HepG2 (cell line): ENCODE measurements around the gene EIF3M. TPM values are rescaled to one million over a fixed set of nuclear protein-coding genes. Genes with fewer than 3 reads are reported as not detected.

Experiments used
- ATAC-seq: fragments of 200-7000 bp; cut with Tn5 transposase; 3 replicates; pipeline ENCODE4 v1.9.1; 2020; ENCODE audit warnings: mild to moderate bottlenecking, moderate library complexity
- BruUV-seq: library from RNA; stranded (reverse); fragments of 400-500 nt; replicated peaks from 2 replicates; lab custom pipeline; 2021; lab: Mats Ljungman, UMichigan
- CTCF ChIA-PET: fragments of 300-600 bp; formaldehyde crosslinking; extraction: SDS; loops from one replicate; lab custom pipeline; 2021; ENCODE audit warnings: low total read pairs, inconsistent platforms, low intra/inter-chr PET ratio; lab: Yijun Ruan, JAX
- POLR2A ChIA-PET: fragments of 350-600 bp; sonication (Branson Sonifier 250); formaldehyde crosslinking; loops from one replicate; lab custom pipeline; 2020; ENCODE audit warnings: antibody characterized with exemption, inconsistent platforms; lab: Yijun Ruan, JAX
- DNase-seq: peaks from one replicate; pipeline ENCODE4 v3.0.0-alpha.2; 2015; ENCODE audit warnings: low spot score
- FAIRE-seq: peaks from 3 replicates; lab custom pipeline; 2011; peaks lifted over from hg19 to GRCh38; lab: Jason Lieb, UNC
- H2AFZ ChIP-seq: one replicate; pipeline ENCODE4 v1.6.1; 2011; ENCODE audit warnings: low read length, inconsistent platforms
- H3K27ac ChIP-seq: fragments of 300-600 bp; 3 replicates; pipeline ENCODE4 v1.8.0; 2011; ENCODE audit warnings: mixed run types, mild to moderate bottlenecking, mixed read lengths, low read length, inconsistent platforms; ENCODE audit not compliant: insufficient read depth; ENCODE audit errors: extremely low read length
- H3K27me3 ChIP-seq, 2 experiments: fragments of 200-600 bp in 1 of 2; 2 replicates in 1 of 2; 3 replicates in 1 of 2; pipeline versions ENCODE4 v1.6.0 to v1.8.0; 2011; ENCODE audit warnings: low read length in 2 of 2, mild to moderate bottlenecking in 2 of 2, moderate library complexity in 2 of 2, inconsistent platforms in 1 of 2; ENCODE audit not compliant: insufficient read depth in 2 of 2, control insufficient read depth in 1 of 2
- H3K36me3 ChIP-seq, 2 experiments: fragments of 200-600 bp in 1 of 2; replicated peaks in 1 of 2; 2 replicates in 1 of 2; 3 replicates in 1 of 2; pipeline versions ENCODE4 v1.5.1 to v1.8.0; 2011; ENCODE audit warnings: low read length in 2 of 2, inconsistent platforms in 1 of 2; ENCODE audit not compliant: insufficient read depth in 2 of 2, control insufficient read depth in 1 of 2
- H3K4me1 ChIP-seq: 2 replicates; pipeline ENCODE4 v1.5.1; 2012; ENCODE audit warnings: low read length, inconsistent platforms; ENCODE audit not compliant: insufficient read depth
- H3K4me2 ChIP-seq: 2 replicates; pipeline ENCODE4 v1.6.0; 2011; ENCODE audit warnings: low read depth, low read length, inconsistent platforms
- H3K4me3 ChIP-seq, 3 experiments: fragments of 200-600 bp in 1 of 3; sonication (generic), shearing (Covaris generic) in 1 of 3; replicated peaks in 1 of 3; 2 replicates each; pipeline ENCODE4 v1.5.1; 2011 to 2016; ENCODE audit warnings: low read length in 3 of 3, inconsistent platforms in 2 of 3, low read depth in 2 of 3, mild to moderate bottlenecking in 2 of 3, control low read depth in 1 of 3, mixed read lengths in 1 of 3; ENCODE audit not compliant: insufficient read depth in 1 of 3
- H3K79me2 ChIP-seq: one replicate; pipeline ENCODE4 v1.6.1; 2011; ENCODE audit warnings: low read length, inconsistent platforms; ENCODE audit not compliant: insufficient read depth
- H3K9ac ChIP-seq: 2 replicates; pipeline ENCODE4 v1.6.0; 2011; ENCODE audit warnings: mild to moderate bottlenecking, low read depth, low read length, inconsistent platforms; ENCODE audit not compliant: insufficient read depth
- H3K9me3 ChIP-seq: 2 replicates; pipeline ENCODE4 v1.5.1; 2012; ENCODE audit warnings: mild to moderate bottlenecking, low read length
- H4K20me1 ChIP-seq: 2 replicates; pipeline ENCODE4 v1.6.0; 2011; ENCODE audit warnings: inconsistent platforms, mild to moderate bottlenecking, low read length, moderate library complexity; ENCODE audit not compliant: insufficient read depth
- CBX1 ChIP-seq: IDR thresholded peaks from one replicate; pipeline ENCODE4 v1.6.1; 2016; ENCODE audit warnings: antibody characterized with exemption, low read depth
- EZH2 ChIP-seq: conservative IDR thresholded peaks from 2 replicates; pipeline ENCODE4 v1.6.1; 2012; ENCODE audit warnings: mild to moderate bottlenecking, low read depth, low read length, moderate library complexity
- FOXP1 ChIP-seq, 2 experiments: fragments of 450-650 bp in 1 of 2; IDR thresholded peaks; 2 replicates each; pipeline ENCODE4 v1.6.1; 2017 to 2018; ENCODE audit warnings: antibody characterized with exemption in 1 of 2
- KDM1A ChIP-seq: IDR thresholded peaks from 2 replicates; pipeline ENCODE4 v1.6.1; 2016; ENCODE audit warnings: missing compliant biosample characterization
- KDM5B ChIP-seq: sonication (generic); formaldehyde crosslinking; IDR thresholded peaks from 2 replicates; pipeline ENCODE4 v1.4.0; 2020; ENCODE audit warnings: missing genetic modification reagents, mild to moderate bottlenecking, borderline replicate concordance
- NR2F1 ChIP-seq, 2 experiments: fragments of 450-650 bp in 1 of 2; formaldehyde crosslinking in 1 of 2; IDR thresholded peaks; 2 replicates each; pipeline versions ENCODE4 v1.5.0 to v1.6.1; 2016 to 2020; ENCODE audit warnings: mild to moderate bottlenecking in 1 of 2, missing compliant biosample characterization in 1 of 2, missing genetic modification reagents in 1 of 2, moderate library complexity in 1 of 2
- NR3C1 ChIP-seq: sonication (generic); formaldehyde crosslinking; IDR thresholded peaks from 2 replicates; pipeline ENCODE4 v1.4.0; 2020; ENCODE audit warnings: missing genetic modification reagents
- ONECUT2 ChIP-seq: sonication (generic); formaldehyde crosslinking; IDR thresholded peaks from 2 replicates; pipeline ENCODE4 v1.4.0; 2020; ENCODE audit warnings: missing genetic modification reagents
- POGZ ChIP-seq: sonication (generic); formaldehyde crosslinking; IDR thresholded peaks from 2 replicates; pipeline ENCODE4 v1.4.0; 2020; ENCODE audit warnings: mild to moderate bottlenecking, missing genetic modification reagents
- RXRA ChIP-seq: sonication (generic); formaldehyde crosslinking; IDR thresholded peaks from 2 replicates; pipeline ENCODE4 v1.5.1; 2020; ENCODE audit warnings: missing genetic modification reagents
- TEAD3 ChIP-seq: optimal IDR thresholded peaks from 2 replicates; pipeline ENCODE3; 2016; ENCODE audit warnings: borderline replicate concordance
- THAP9 ChIP-seq: sonication (generic); formaldehyde crosslinking; IDR thresholded peaks from 2 replicates; pipeline ENCODE4; 2020; ENCODE audit warnings: missing genetic modification reagents, mild to moderate bottlenecking, borderline replicate concordance
- ZNF224 ChIP-seq: sonication (generic); formaldehyde crosslinking; IDR thresholded peaks from 2 replicates; pipeline ENCODE4 v1.5.0; 2020; ENCODE audit warnings: mild to moderate bottlenecking, missing genetic modification reagents
- ZNF234 ChIP-seq: sonication (generic); formaldehyde crosslinking; conservative IDR thresholded peaks from 2 replicates; pipeline ENCODE4 v1.5.1; 2020; ENCODE audit warnings: mild to moderate bottlenecking, missing genetic modification reagents
- ZNF496 ChIP-seq: sonication (generic); formaldehyde crosslinking; IDR thresholded peaks from 2 replicates; pipeline ENCODE4 v1.8.1; 2023; ENCODE audit warnings: mild to moderate bottlenecking, moderate library complexity, missing genetic modification reagents; ENCODE audit not compliant: insufficient replicate concordance
- ZNF646 ChIP-seq: sonication (generic); formaldehyde crosslinking; IDR thresholded peaks from 2 replicates; pipeline ENCODE4 v1.9.0; 2021; ENCODE audit warnings: mild to moderate bottlenecking, missing genetic modification reagents
- ZNF788 ChIP-seq: sonication (generic); formaldehyde crosslinking; IDR thresholded peaks from 2 replicates; pipeline ENCODE4 v1.5.0; 2020; ENCODE audit warnings: mild to moderate bottlenecking, missing genetic modification reagents, borderline replicate concordance
- WGBS: methylation state at CpG from one replicate; pipeline ENCODE4 v1.1.6; 2017; ENCODE audit warnings: low lambda C conversion rate; 5-methylcytosine and 5-hydroxymethylcytosine counted together
- in situ Hi-C: cut with HindIII; loops from 2 replicates; pipeline ENCODE4 v1.10.0; 2017; ENCODE audit warnings: low pct_unique_long_range_greater_than_20kb; ENCODE audit not compliant: extremely low pct_ligation_motif_present
- intact Hi-C: fragments of 100-400 bp; cut with micrococcal nuclease; formaldehyde crosslinking; loops from one replicate; pipeline ENCODE4 v1.10.0; 2022; ENCODE audit not compliant: unreplicated experiment
- polyA plus RNA-seq, 8 experiments: library from polyadenylated mRNA; depleted of rRNA in 3 of 8; stranded (reverse) in 7 of 8; unstranded in 1 of 8; fragments of >200 nt; fragmentation: Illumina TruSeq in 4 of 8; extraction: Trizol in 4 of 8; gene quantifications; 2 replicates each; pipeline versions ENCODE4 v1.2.1 to v1.2.3, GENCODE V29; 2011 to 2016; ENCODE audit warnings: low read depth in 4 of 8, missing spikeins in 1 of 8, mixed read lengths in 1 of 8; ENCODE audit not compliant: insufficient read depth in 1 of 8
- total RNA-seq, 5 experiments: library from RNA; depleted of rRNA; stranded (reverse); fragments of >200 nt; fragmentation: Illumina TruSeq; extraction: Trizol; gene quantifications; 2 replicates each; pipeline ENCODE4 v1.2.3, GENCODE V29; 2016; ENCODE audit warnings: low read depth in 1 of 5

EIF3M gene
- total and polyA plus RNA-seq, 2 of the 13 experiments (the other 11 are each of a cell fraction or from before 2014, with no cell fraction given), result 279 to 389 TPM

GRCh38 chr11:32550207-32550606 is 33.4 kb upstream of the EIF3M start:
- DNase-seq, result no peak
- POLR2A ChIA-PET, result no interaction called here
- no TSS peak for BruUV-seq

More at GRCh38 chr11:32550207-32550606, 33.4 kb upstream of the EIF3M start:
- no peak overlapping the region for H3K4me3 ChIP-seq
- FAIRE-seq, result no peak
- no peaks in the 10 kb centered on the region for H3K9me3 ChIP-seq
- TF ChIP-seq RXRA (CRISPR knock-in tag), result no peak
- no peak for TF ChIP-seq POGZ (CRISPR knock-in tag)
- no peak for TF ChIP-seq TEAD3 (CRISPR knock-in tag)
- no peak for TF ChIP-seq ZNF496 (CRISPR knock-in tag)
- TF ChIP-seq NR3C1 (CRISPR knock-in tag), result no peak
- no peak for TF ChIP-seq KDM1A (CRISPR knock-in tag)
- no peak for TF ChIP-seq ZNF788 (CRISPR knock-in tag)
- no peak for TF ChIP-seq FOXP1 (IDR thresholded peaks at IDR 0.05)
- TF ChIP-seq FOXP1 (CRISPR knock-in tag; IDR thresholded peaks at IDR 0.05), result no peak
- no peak for TF ChIP-seq ZNF224 (CRISPR knock-in tag)
- no peak for TF ChIP-seq ZNF234 (CRISPR knock-in tag)
- no peak for TF ChIP-seq NR2F1 (CRISPR knock-in tag; IDR thresholded peaks at IDR 0.05)
- no peak for TF ChIP-seq THAP9 (CRISPR knock-in tag)
- TF ChIP-seq EZH2, result no peak
- TF ChIP-seq KDM5B (CRISPR knock-in tag), result no peak
- TF ChIP-seq CBX1, result no peak
- no peak for TF ChIP-seq ZNF646 (CRISPR knock-in tag)
- TF ChIP-seq ONECUT2, result no peak
- TF ChIP-seq, all 625 proteins: peak for 0
- H3K36me3 ChIP-seq, result no peaks in the 10 kb centered on the region
- 16% methylated on average over 2 of the region's 4 CpGs for WGBS
- no peak overlapping the region for H3K27ac ChIP-seq
- in situ Hi-C loops (no loop called here), intact Hi-C loops (no loop called here)
- no peaks in the 10 kb centered on the region for H3K27me3 ChIP-seq
- CTCF ChIA-PET, result no interaction called here
- ATAC-seq, result no peak
- no peak overlapping the region for H3K9ac ChIP-seq
- H3K4me2 ChIP-seq, result no peak overlapping the region
- no peaks in the 10 kb centered on the region for H3K79me2 ChIP-seq
- no peak overlapping the region for H2AFZ ChIP-seq
- no peaks in the 10 kb centered on the region for H4K20me1 ChIP-seq
- H3K4me1 ChIP-seq, result no peaks in the 10 kb centered on the region
